Body of pancreas (tissue), 4 donors: Measurements from ENCODE around the gene ENDOD1. TPM values are rescaled to one million over a fixed set of nuclear protein-coding genes. Genes with fewer than 3 reads are reported as not detected.
A peak's percentile ranks its signal among the peaks of the same experiment; 100 is the strongest.

Source experiments
- ATAC-seq: fragments of 150-250 bp; one replicate; pipeline ENCODE4 v1.9.1; 2016
- DNase-seq, 4 donors: peaks; one replicate each; pipeline ENCODE4 v3.0.0-alpha.2; 2019
- H3K27ac ChIP-seq, 4 donors: fragments of 200-600 bp; sonication (generic); 1 replicate in 3 of 4; 2 replicates in 1 of 4; pipeline versions ENCODE4 v1.5.1 to v1.6.1; 2016 to 2019; ENCODE audit warnings: mild to moderate bottlenecking in 1 of 4, mixed read lengths in 1 of 4, moderate library complexity in 1 of 4
- H3K27me3 ChIP-seq, 2 donors: fragments of 200-600 bp; sonication (generic); one replicate each; pipeline ENCODE4 v1.6.0; 2016; ENCODE audit warnings: mild to moderate bottlenecking in 1 of 2
- H3K36me3 ChIP-seq, 2 donors: fragments of 200-600 bp; sonication (generic); replicated peaks in 1 of 2; 2 replicates each; pipeline ENCODE4 v1.5.1; 2016; ENCODE audit warnings: low read depth in 2 of 2; ENCODE audit not compliant: insufficient read depth in 1 of 2
- H3K4me1 ChIP-seq: fragments of 200-600 bp; sonication (generic); one replicate; pipeline ENCODE4 v1.6.0; 2016
- H3K4me3 ChIP-seq, 2 donors: fragments of 200-600 bp; sonication (generic); 1 replicate in 1 of 2; 2 replicates in 1 of 2; pipeline ENCODE4 v1.5.1; 2016 to 2019
- H3K9me3 ChIP-seq, 3 donors: fragments of 200-600 bp; sonication (generic); 1 replicate in 2 of 3; 2 replicates in 1 of 3; pipeline ENCODE4 v1.5.1; 2016
- POLR2A ChIP-seq, 3 donors: fragments of 450-650 bp; IDR thresholded peaks; one replicate each; pipeline ENCODE4 v1.6.1; 2016; ENCODE audit warnings: antibody characterized with exemption in 3 of 3, mild to moderate bottlenecking in 2 of 3
- WGBS, 2 donors: methylation state at CpG; one replicate each; pipeline ENCODE4 v1.1.5; 2017; 5-methylcytosine and 5-hydroxymethylcytosine counted together
- intact Hi-C: fragments of 100-400 bp; cut with DNase I; formaldehyde crosslinking; loops from one replicate; pipeline ENCODE4 v1.15.1; 2023
- total RNA-seq, 2 donors: library from RNA; depleted of rRNA; stranded (reverse); fragments of >200 nt; gene quantifications; one replicate each; pipeline ENCODE4 v1.1.0, GENCODE V29; 2016
- TF ChIP-seq, protein P1 (sequence below), 7 experiments: fragments of 450-650 bp in 4 of 7; fragments of 200-600 bp in 3 of 7; sonication (generic) in 3 of 7; IDR thresholded peaks; one replicate each; pipeline ENCODE4 v1.5.1; 2016 to 2019; ENCODE audit warnings: antibody characterized with exemption in 7 of 7

Gene ENDOD1
- total RNA-seq, 2 donors from 2014 or later: 8.6 to 13.7 TPM

DNA sequence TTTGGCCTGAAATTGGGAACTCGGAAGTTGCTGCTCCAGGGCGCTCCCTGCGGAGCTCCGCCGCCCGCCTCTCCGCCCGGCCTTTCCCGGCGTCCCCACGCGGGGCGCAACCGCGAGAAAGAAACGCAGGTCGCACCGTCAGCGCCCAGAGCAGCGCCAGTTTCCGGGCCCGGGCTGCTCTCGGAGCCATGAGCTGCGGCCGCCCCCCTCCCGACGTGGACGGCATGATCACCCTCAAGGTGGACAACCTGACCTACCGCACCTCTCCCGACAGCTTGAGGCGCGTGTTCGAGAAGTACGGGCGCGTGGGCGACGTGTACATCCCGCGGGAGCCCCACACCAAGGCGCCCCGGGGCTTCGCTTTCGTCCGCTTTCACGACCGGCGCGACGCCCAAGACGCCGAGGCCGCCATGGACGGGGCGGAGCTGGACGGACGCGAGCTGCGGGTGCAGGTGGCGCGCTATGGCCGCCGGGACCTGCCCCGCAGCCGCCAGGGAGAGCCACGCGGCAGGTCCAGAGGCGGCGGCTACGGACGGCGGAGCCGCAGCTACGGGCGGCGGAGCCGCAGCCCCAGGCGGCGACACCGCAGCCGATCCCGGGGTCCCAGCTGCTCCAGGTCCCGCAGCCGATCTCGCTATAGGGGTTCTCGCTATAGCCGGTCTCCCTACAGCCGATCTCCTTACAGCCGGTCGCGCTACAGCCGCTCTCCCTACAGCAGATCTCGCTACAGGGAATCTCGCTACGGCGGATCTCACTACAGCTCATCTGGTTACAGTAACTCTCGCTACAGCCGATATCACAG, 22.4 kb upstream of the ENDOD1 start:
- Histone ChIP-seq H3K27me3 (no peaks in the 10 kb centered on the region), H3K27ac (peak overlapping the region; percentile 95 to 99 (median 98)), H3K9me3 (no peaks in the 10 kb centered on the region), H3K4me1 (peaks cover 17% of the 10 kb centered on the region), H3K4me3 (peak overlapping the region; percentile 69 to 70), H3K36me3 (no peaks in the 10 kb centered on the region)
- peak; percentile 80 to 89 (median 87) for TF ChIP-seq POLR2A (IDR thresholded peaks at IDR 0.05)
- TF ChIP-seq, protein P1, sequence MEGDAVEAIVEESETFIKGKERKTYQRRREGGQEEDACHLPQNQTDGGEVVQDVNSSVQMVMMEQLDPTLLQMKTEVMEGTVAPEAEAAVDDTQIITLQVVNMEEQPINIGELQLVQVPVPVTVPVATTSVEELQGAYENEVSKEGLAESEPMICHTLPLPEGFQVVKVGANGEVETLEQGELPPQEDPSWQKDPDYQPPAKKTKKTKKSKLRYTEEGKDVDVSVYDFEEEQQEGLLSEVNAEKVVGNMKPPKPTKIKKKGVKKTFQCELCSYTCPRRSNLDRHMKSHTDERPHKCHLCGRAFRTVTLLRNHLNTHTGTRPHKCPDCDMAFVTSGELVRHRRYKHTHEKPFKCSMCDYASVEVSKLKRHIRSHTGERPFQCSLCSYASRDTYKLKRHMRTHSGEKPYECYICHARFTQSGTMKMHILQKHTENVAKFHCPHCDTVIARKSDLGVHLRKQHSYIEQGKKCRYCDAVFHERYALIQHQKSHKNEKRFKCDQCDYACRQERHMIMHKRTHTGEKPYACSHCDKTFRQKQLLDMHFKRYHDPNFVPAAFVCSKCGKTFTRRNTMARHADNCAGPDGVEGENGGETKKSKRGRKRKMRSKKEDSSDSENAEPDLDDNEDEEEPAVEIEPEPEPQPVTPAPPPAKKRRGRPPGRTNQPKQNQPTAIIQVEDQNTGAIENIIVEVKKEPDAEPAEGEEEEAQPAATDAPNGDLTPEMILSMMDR (IDR thresholded peaks at IDR 0.05): peak; percentile 27 to 82 (median 78)
- peak; percentile 84 to 88 (median 86) for DNase-seq
- intact Hi-C loops: no loop called here
- 0% methylated on average over 95 of the region's 98 CpGs; no CpG with 5 or more reads in 1 of the 2 donors for WGBS, 2 donors
- ATAC-seq: peak; percentile 83

DNA sequence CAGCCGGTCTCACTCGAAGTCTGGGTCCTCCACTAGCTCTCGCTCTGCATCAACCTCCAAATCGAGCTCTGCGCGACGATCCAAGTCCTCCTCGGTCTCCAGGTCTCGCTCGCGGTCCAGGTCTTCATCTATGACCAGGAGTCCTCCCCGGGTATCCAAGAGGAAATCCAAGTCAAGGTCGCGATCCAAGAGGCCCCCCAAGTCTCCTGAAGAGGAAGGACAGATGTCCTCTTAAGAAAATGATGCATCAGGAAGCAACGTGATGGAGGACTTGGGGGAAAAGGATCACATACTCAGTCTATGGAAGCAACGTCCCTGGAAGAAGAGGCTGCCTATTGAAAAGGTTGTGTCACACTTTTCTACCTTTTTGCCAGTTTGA, 21.8 kb upstream of the ENDOD1 start:
- H3K27ac ChIP-seq: peak overlapping the region; percentile 95 to 99 (median 98)
- H3K9me3 ChIP-seq: no peaks in the 10 kb centered on the region
- ATAC-seq (peak; percentile 1), DNase-seq (peak in 1 of 4 donors; percentile 61)
- intact Hi-C loops: no loop called here
- peak overlapping the region; percentile 69 to 70 for H3K4me3 ChIP-seq
- no peaks in the 10 kb centered on the region for H3K36me3 ChIP-seq
- TF ChIP-seq, protein P1 (IDR thresholded peaks at IDR 0.05): no peak
- no peak for TF ChIP-seq POLR2A (IDR thresholded peaks at IDR 0.05)
- peaks cover 17% of the 10 kb centered on the region for H3K4me1 ChIP-seq
- 0 to 1% methylated on average over 15 to 16 of the region's 16 CpGs for WGBS, 2 donors
- no peaks in the 10 kb centered on the region for H3K27me3 ChIP-seq

DNA sequence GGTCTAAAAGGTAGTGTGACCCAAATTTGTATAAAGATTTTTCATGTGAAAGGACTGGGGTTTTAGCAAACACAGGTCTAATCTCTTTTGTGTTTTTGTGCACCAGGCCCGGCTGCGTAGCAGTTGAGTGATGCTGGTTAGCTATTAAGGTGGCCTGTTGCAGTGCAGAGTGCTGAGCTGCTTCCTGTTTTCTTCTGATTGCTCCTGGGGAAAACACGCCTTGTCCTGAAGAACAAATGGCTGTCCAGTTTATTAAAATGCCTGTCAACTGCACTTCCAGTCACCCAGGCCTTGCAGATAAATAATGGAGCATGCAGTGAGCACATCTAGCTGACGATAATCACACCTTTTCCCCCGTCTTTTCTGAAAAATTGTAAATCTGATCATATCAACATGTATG, 21.1 kb upstream of the ENDOD1 start:
- WGBS, 2 donors: 0 to 1% methylated on average over 5 of the region's 5 CpGs
- DNase-seq: peak; percentile 83 to 94 (median 87)
- Histone ChIP-seq H3K4me1 (peaks cover 17% of the 10 kb centered on the region), H3K27me3 (no peaks in the 10 kb centered on the region), H3K9me3 (no peaks in the 10 kb centered on the region), H3K4me3 (peak overlapping the region in 1 of 2 donors; percentile 70), H3K27ac (peak overlapping the region; percentile 95 to 99 (median 98)), H3K36me3 (no peaks in the 10 kb centered on the region)
- intact Hi-C loops: no loop called here
- TF ChIP-seq, protein P1 (IDR thresholded peaks at IDR 0.05): peak in 1 of 7 experiments; percentile 14
- TF ChIP-seq POLR2A (IDR thresholded peaks at IDR 0.05): peak; percentile 52 to 90 (median 89)
- peak; percentile 81 for ATAC-seq

DNA sequence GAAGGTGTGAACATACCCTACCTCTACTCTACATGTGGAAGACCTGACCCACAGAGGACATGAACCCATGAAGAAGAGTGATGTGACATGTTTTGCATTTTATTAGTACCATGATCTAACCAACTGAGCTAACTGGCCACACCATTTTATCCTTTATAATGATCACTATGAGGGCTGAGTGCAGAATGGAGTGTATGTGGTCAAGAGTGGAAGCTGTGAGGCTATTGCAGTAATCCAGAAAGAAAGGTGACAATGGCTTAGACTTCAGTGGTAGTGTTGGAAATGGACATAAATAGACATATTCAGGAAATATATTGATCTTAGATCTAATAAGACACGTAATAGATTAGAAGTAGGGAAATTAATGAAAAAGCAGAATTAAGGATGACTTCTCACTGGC, 19.2 kb upstream of the ENDOD1 start:
- 76 to 92% methylated on average over 1 of the region's 1 CpG for WGBS, 2 donors
- no peak for ATAC-seq
- H3K27ac ChIP-seq: no peak overlapping the region
- no peak overlapping the region for H3K4me3 ChIP-seq
- no peak for DNase-seq
- peaks cover 32% of the 10 kb centered on the region for H3K4me1 ChIP-seq
- no peak for TF ChIP-seq POLR2A (IDR thresholded peaks at IDR 0.05)
- TF ChIP-seq, protein P1 (IDR thresholded peaks at IDR 0.05): no peak
- H3K9me3 ChIP-seq: no peaks in the 10 kb centered on the region
- H3K36me3 ChIP-seq: no peaks in the 10 kb centered on the region
- no peaks in the 10 kb centered on the region for H3K27me3 ChIP-seq
- intact Hi-C loops: no loop called here
